Myocyte (in vitro differentiated cells): ENCODE data around the gene CACNG6. TPM values are rescaled to one million over a fixed set of nuclear protein-coding genes. Genes with fewer than 3 reads are reported as not detected.
"Not testable (repeated sequence)": the region's sequence is repeated elsewhere in the genome, so short reads cannot be mapped to it uniquely, and the experiment has no call there.

ENCODE experiments used
- DNase-seq: peaks from one replicate; pipeline ENCODE4 v3.0.0-alpha.2; 2012; ENCODE audit warnings: low read depth
- polyA plus RNA-seq: library from polyadenylated mRNA; unstranded; fragments of >200 nt; gene quantifications from one replicate; pipeline ENCODE4 v1.2.1, GENCODE V29; 2012; ENCODE audit warnings: missing spikeins
- total RNA-seq: library from RNA; depleted of rRNA; stranded (reverse); fragments of >200 nt; gene quantifications from 2 replicates; pipeline ENCODE4 v1.2.3, GENCODE V29; 2014

Gene CACNG6
- total RNA-seq: 22.8 and 30.8 TPM in 2 replicates
- polyA plus RNA-seq: 2.9 TPM

- peak; percentile 86 for DNase-seq
These were observed at the start of gene CACNG6 for GRCh38 chr19:53991224-53992113. TSS of gene CACNG6 (plus strand) at chr19:53991637. CDS start at chr19:53992878, 1,241 bp downstream.

GRCh38 chr19:53942001-53942786 is 49.2 kb upstream of the CACNG6 start:
- DNase-seq: no peak

GRCh38 chr19:53944416-53944815 is 47.0 kb upstream of the CACNG6 start:
- DNase-seq: no peak

GRCh38 chr19:53944933-53945332 is 46.5 kb upstream of the CACNG6 start:
- no peak for DNase-seq

GRCh38 chr19:53945441-53945840 is 46.0 kb upstream of the CACNG6 start:
- DNase-seq: peak; percentile 9

- no peak for DNase-seq
These were observed 45.4 kb upstream of the CACNG6 start for GRCh38 chr19:53945998-53946397.

- no peak for DNase-seq
These were observed 43.8 kb upstream of the CACNG6 start for GRCh38 chr19:53947624-53948023.

GRCh38 chr19:53948611-53949010 is 42.8 kb upstream of the CACNG6 start:
- DNase-seq: not testable (repeated sequence)

- no peak for DNase-seq
These were observed 40.0 kb upstream of the CACNG6 start for GRCh38 chr19:53951436-53951835.

GRCh38 chr19:53951947-53952346 is 39.5 kb upstream of the CACNG6 start:
- no peak for DNase-seq

- no peak for DNase-seq
These were observed 38.1 kb upstream of the CACNG6 start for GRCh38 chr19:53953383-53953782.

- DNase-seq: no peak
These were observed 33.8 kb upstream of the CACNG6 start for GRCh38 chr19:53957448-53958167.

GRCh38 chr19:53958168-53958571 is 33.3 kb upstream of the CACNG6 start:
- DNase-seq: no peak

GRCh38 chr19:53958823-53959757 is 32.3 kb upstream of the CACNG6 start:
- no peak for DNase-seq

GRCh38 chr19:53960187-53960586 is 31.2 kb upstream of the CACNG6 start:
- DNase-seq: no peak

GRCh38 chr19:53960886-53961285 is 30.6 kb upstream of the CACNG6 start:
- DNase-seq: no peak

- no peak for DNase-seq
These were observed 29.7 kb upstream of the CACNG6 start for GRCh38 chr19:53961523-53962356.

GRCh38 chr19:53962887-53963431 is 28.5 kb upstream of the CACNG6 start, which contains the start of gene CACNG8:
TSS of gene CACNG8 (plus strand) at chr19:53962937.
- no peak for DNase-seq

GRCh38 chr19:53965091-53965490 is 26.3 kb upstream of the CACNG6 start:
- no peak for DNase-seq
